ENCODE data around the gene INAFM2. TPM values are rescaled to one million over a fixed set of nuclear protein-coding genes. Genes with fewer than 3 reads are reported as not detected.

INAFM2 gene
- total and polyA plus RNA-seq, 9 of the 15 experiments (the other 6 are each of a cell fraction or from before 2014, with no cell fraction given), result 11.8 to 43.1 (median 27.2) TPM

GRCh38 chr15:40367686-40368611 lies 44.5 kb downstream of the INAFM2 start (continued):
- no peak for TF ChIP-seq SAP30 (IDR thresholded peaks at IDR 0.05; ENCODE audit: borderline replicate concordance, insufficient read depth, low read depth, low read length, poor library complexity, severe bottlenecking)
- no peak for TF ChIP-seq RBM22 (IDR thresholded peaks at IDR 0.05; ENCODE audit: low read depth, low read length, poor library complexity, severe bottlenecking)
- no peak for TF ChIP-seq CHAMP1 (IDR thresholded peaks at IDR 0.05)
- peak; percentile 43; the same call in 1 of the 2 replicates for TF ChIP-seq HDAC8 (tag; IDR thresholded peaks at IDR 0.05)
- TF ChIP-seq TEAD2 (tag; IDR thresholded peaks at IDR 0.05), result no peak
- no peak for TF ChIP-seq NCOR1 (IDR thresholded peaks at IDR 0.05)
- no peak for TF ChIP-seq BACH1 (tag; IDR thresholded peaks at IDR 0.05)
- no peak for TF ChIP-seq CREB5 (CRISPR knock-in tag; IDR thresholded peaks at IDR 0.05)
- no peak for TF ChIP-seq MXI1 (IDR thresholded peaks at IDR 0.05; ENCODE audit: low read depth, low read length)
- TF ChIP-seq ARID4B (CRISPR knock-in tag; IDR thresholded peaks at IDR 0.05), result peak; percentile 60; the same call in 1 of the 2 replicates
- peak; percentile 85 for TF ChIP-seq FUS (optimal IDR thresholded peaks at IDR 0.05; ENCODE audit: low read depth, low read length)
- no peak for TF ChIP-seq BCOR (IDR thresholded peaks at IDR 0.05)
- TF ChIP-seq STAT6 (CRISPR knock-in tag; IDR thresholded peaks at IDR 0.05), result no peak
- TF ChIP-seq TAF7 (tag; IDR thresholded peaks at IDR 0.05), result no peak

Data from K562 (cell line).